CD4-positive, alpha-beta T cell (primary cell): ENCODE results near the gene CAPN9. TPM values are rescaled to one million over a fixed set of nuclear protein-coding genes. Genes with fewer than 3 reads are reported as not detected.

ENCODE experiments used
- ATAC-seq: fragments of 200-7000 bp; cut with Tn5 transposase; one replicate; pipeline ENCODE4 v1.10.0; 2022; ENCODE audit warnings: mild to moderate bottlenecking; ENCODE audit not compliant: poor library complexity
- CTCF ChIA-PET: fragments of 350-600 bp; sonication (Branson Sonifier 250); formaldehyde crosslinking; loops from one replicate; lab custom pipeline; 2021; ENCODE audit warnings: antibody characterized with exemption, inconsistent platforms; lab: Charles Lee
- POLR2A ChIA-PET: fragments of 350-600 bp; sonication (Branson Sonifier 250); formaldehyde crosslinking; loops from one replicate; lab custom pipeline; 2021; ENCODE audit warnings: antibody characterized with exemption, inconsistent platforms; lab: Charles Lee
- DNase-seq, 14 experiments: peaks; one replicate each; pipeline ENCODE4 v3.0.0-alpha.2; 2013 to 2020; ENCODE audit warnings: mixed read lengths in 2 of 14
- H3K27ac ChIP-seq, 2 donors: one replicate each; pipeline versions ENCODE4 v1.5.1 to v1.7.0; 2013; ENCODE audit warnings: low read length in 2 of 2, low read depth in 1 of 2, mild to moderate bottlenecking in 1 of 2
- H3K27me3 ChIP-seq, 2 experiments: 1 replicate in 1 of 2; 2 replicates in 1 of 2; pipeline versions ENCODE4 v1.6.1 to v1.7.0; 2013; ENCODE audit warnings: low read length in 2 of 2, control low read depth in 1 of 2, mild to moderate bottlenecking in 1 of 2, moderate library complexity in 1 of 2; ENCODE audit not compliant: insufficient read depth in 2 of 2, control insufficient read depth in 1 of 2
- H3K36me3 ChIP-seq: one replicate; pipeline ENCODE4 v1.6.1; 2013; ENCODE audit warnings: low read length, control low read depth; ENCODE audit not compliant: insufficient read depth
- H3K4me1 ChIP-seq: one replicate; pipeline ENCODE4 v1.6.1; 2013; ENCODE audit warnings: low read length, control low read depth; ENCODE audit not compliant: insufficient read depth
- H3K4me3 ChIP-seq: one replicate; pipeline ENCODE4 v1.5.1; 2013; ENCODE audit warnings: mild to moderate bottlenecking, low read length, moderate library complexity
- H3K9me3 ChIP-seq, 2 experiments: 1 replicate in 1 of 2; 2 replicates in 1 of 2; pipeline versions ENCODE4 v1.6.1 to v1.7.0; 2013; ENCODE audit warnings: low read length in 2 of 2, mild to moderate bottlenecking in 2 of 2, control low read depth in 1 of 2, moderate library complexity in 1 of 2; ENCODE audit not compliant: control insufficient read depth in 1 of 2, insufficient read depth in 1 of 2
- H3K27ac Mint-ChIP-seq: one replicate; pipeline ENCODE4 v1.8.0; 2020; ENCODE audit warnings: mixed read lengths
- H3K27me3 Mint-ChIP-seq: one replicate; pipeline ENCODE4 v1.8.0; 2021; ENCODE audit warnings: mixed read lengths
- H3K36me3 Mint-ChIP-seq: one replicate; pipeline ENCODE4 v1.8.0; 2021; ENCODE audit warnings: low read depth, mixed read lengths
- H3K4me1 Mint-ChIP-seq: one replicate; pipeline ENCODE4 v1.8.0; 2021; ENCODE audit warnings: low read depth, mixed read lengths
- H3K4me3 Mint-ChIP-seq: one replicate; pipeline ENCODE4 v1.8.0; 2020; ENCODE audit warnings: mild to moderate bottlenecking, mixed read lengths
- H3K9me3 Mint-ChIP-seq: one replicate; pipeline ENCODE4 v1.8.0; 2020; ENCODE audit warnings: mixed read lengths
- CTCF ChIP-seq: fragments of 200-600 bp; IDR thresholded peaks from one replicate; pipeline ENCODE4 v1.8.0; 2022; ENCODE audit warnings: antibody characterized with exemption, mild to moderate bottlenecking
- intact Hi-C, 2 experiments: fragments of 100-400 bp; cut with DNase I in 1 of 2; cut with micrococcal nuclease in 1 of 2; formaldehyde crosslinking; loops; one replicate each; pipeline versions ENCODE4 v1.15.1 to v1.9.0; 2023 to 2025; cut with DNase I, micrococcal nuclease
- total RNA-seq, 174 experiments: library from RNA in 2 of 174; stranded (reverse) in 2 of 174; gene quantifications; one replicate each; pipeline ENCODE4 v1.2.3 and lab custom pipeline; 2021 to 2026

CAPN9 gene
- total RNA-seq, 2 experiments from 2014 or later: not detected

GRCh38 chr1:230709619-230710542 lies 37.3 kb upstream of the CAPN9 start:
- peaks cover 7% of the 10 kb centered on the region for H3K27me3 Mint-ChIP-seq
- no peaks in the 10 kb centered on the region for H3K9me3 Mint-ChIP-seq
- DNase-seq: no peak
- no peaks in the 10 kb centered on the region for H3K36me3 Mint-ChIP-seq
- no peaks in the 10 kb centered on the region for H3K4me1 Mint-ChIP-seq
- no peaks in the 10 kb centered on the region for H3K4me1 ChIP-seq
- H3K27ac Mint-ChIP-seq: no peak overlapping the region
- TF ChIP-seq CTCF: no peak
- POLR2A ChIA-PET: no interaction called here
- CTCF ChIA-PET: no interaction called here
- no peak overlapping the region for H3K4me3 Mint-ChIP-seq
- no peak overlapping the region for H3K4me3 ChIP-seq
- no peaks in the 10 kb centered on the region for H3K9me3 ChIP-seq
- H3K27me3 ChIP-seq: peaks cover 0 to 7% of the 10 kb centered on the region in 2 experiments
- no peaks in the 10 kb centered on the region for H3K36me3 ChIP-seq
- H3K27ac ChIP-seq: no peak overlapping the region
- ATAC-seq: no peak
- intact Hi-C loops: no loop called here

- no peaks in the 10 kb centered on the region for H3K36me3 ChIP-seq
- TF ChIP-seq CTCF: no peak
- no peaks in the 10 kb centered on the region for H3K9me3 Mint-ChIP-seq
- H3K27me3 Mint-ChIP-seq: peaks cover 4% of the 10 kb centered on the region
- no peak for DNase-seq
- ChIA-PET POLR2A (no interaction called here), CTCF (no interaction called here)
- H3K27me3 ChIP-seq: peaks cover 0 to 7% of the 10 kb centered on the region in 2 experiments
- H3K4me1 ChIP-seq: no peaks in the 10 kb centered on the region
- intact Hi-C loops: no loop called here
- ATAC-seq: no peak
- no peaks in the 10 kb centered on the region for H3K4me1 Mint-ChIP-seq
- no peak overlapping the region for H3K4me3 ChIP-seq
- no peaks in the 10 kb centered on the region for H3K9me3 ChIP-seq
- no peak overlapping the region for H3K4me3 Mint-ChIP-seq
- H3K36me3 Mint-ChIP-seq: no peaks in the 10 kb centered on the region
- H3K27ac ChIP-seq: no peak overlapping the region
- H3K27ac Mint-ChIP-seq: no peak overlapping the region
These were observed 36.7 kb upstream of the CAPN9 start for GRCh38 chr1:230710543-230710904.

- H3K9me3 ChIP-seq: no peaks in the 10 kb centered on the region
- H3K9me3 Mint-ChIP-seq: no peaks in the 10 kb centered on the region
- no peak overlapping the region for H3K4me3 ChIP-seq
- peaks cover 4% of the 10 kb centered on the region for H3K27me3 Mint-ChIP-seq
- no peak overlapping the region for H3K4me3 Mint-ChIP-seq
- TF ChIP-seq CTCF: no peak
- H3K4me1 Mint-ChIP-seq: no peaks in the 10 kb centered on the region
- intact Hi-C loops: no loop called here
- H3K4me1 ChIP-seq: no peaks in the 10 kb centered on the region
- H3K27ac Mint-ChIP-seq: no peak overlapping the region
- peaks cover 0 to 7% of the 10 kb centered on the region in 2 experiments for H3K27me3 ChIP-seq
- ATAC-seq: no peak
- H3K27ac ChIP-seq: no peak overlapping the region
- H3K36me3 Mint-ChIP-seq: no peaks in the 10 kb centered on the region
- no peak for DNase-seq
- ChIA-PET CTCF (no interaction called here), POLR2A (no interaction called here)
- no peaks in the 10 kb centered on the region for H3K36me3 ChIP-seq
These were observed 35.9 kb upstream of the CAPN9 start for GRCh38 chr1:230711245-230711644.
